ENCODE measurements around the gene NANOS1. TPM values are rescaled to one million over a fixed set of nuclear protein-coding genes. Genes with fewer than 3 reads are reported as not detected.

Gene NANOS1, protein sequence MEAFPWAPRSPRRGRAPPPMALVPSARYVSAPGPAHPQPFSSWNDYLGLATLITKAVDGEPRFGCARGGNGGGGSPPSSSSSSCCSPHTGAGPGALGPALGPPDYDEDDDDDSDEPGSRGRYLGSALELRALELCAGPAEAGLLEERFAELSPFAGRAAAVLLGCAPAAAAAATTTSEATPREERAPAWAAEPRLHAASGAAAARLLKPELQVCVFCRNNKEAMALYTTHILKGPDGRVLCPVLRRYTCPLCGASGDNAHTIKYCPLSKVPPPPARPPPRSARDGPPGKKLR
- 0.99 and 4.0 TPM in 2 replicates for total RNA-seq

DNA sequence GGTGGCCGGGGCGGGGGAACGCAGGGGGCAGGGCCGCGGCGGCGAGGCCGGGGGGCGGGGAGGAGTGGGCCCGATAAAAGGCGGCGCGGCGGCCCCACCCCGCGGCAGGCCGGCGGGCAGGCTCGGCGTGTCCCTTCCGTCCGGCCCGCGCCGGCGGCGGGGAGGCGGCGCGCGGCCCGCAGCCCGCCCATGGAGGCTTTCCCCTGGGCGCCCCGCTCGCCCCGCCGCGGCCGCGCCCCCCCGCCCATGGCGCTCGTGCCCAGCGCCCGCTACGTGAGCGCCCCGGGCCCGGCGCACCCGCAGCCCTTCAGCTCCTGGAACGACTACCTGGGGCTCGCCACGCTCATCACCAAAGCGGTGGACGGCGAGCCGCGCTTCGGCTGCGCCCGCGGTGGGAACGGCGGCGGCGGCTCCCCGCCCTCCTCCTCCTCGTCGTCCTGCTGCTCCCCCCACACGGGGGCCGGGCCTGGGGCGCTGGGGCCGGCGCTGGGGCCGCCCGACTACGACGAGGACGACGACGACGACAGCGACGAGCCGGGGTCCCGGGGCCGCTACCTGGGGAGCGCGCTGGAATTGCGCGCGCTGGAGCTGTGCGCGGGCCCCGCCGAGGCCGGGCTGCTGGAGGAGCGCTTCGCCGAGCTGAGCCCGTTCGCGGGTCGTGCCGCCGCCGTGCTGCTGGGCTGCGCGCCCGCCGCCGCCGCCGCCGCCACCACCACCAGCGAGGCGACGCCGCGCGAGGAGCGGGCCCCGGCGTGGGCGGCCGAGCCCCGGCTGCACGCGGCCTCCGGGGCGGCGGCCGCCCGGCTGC is at the start of gene NANOS1:
Gene NANOS1, plus strand, starts transcription at position 102 of the 808 bp plus-strand sequence. Its CDS starts 88 bp downstream, at position 190.

DNA sequence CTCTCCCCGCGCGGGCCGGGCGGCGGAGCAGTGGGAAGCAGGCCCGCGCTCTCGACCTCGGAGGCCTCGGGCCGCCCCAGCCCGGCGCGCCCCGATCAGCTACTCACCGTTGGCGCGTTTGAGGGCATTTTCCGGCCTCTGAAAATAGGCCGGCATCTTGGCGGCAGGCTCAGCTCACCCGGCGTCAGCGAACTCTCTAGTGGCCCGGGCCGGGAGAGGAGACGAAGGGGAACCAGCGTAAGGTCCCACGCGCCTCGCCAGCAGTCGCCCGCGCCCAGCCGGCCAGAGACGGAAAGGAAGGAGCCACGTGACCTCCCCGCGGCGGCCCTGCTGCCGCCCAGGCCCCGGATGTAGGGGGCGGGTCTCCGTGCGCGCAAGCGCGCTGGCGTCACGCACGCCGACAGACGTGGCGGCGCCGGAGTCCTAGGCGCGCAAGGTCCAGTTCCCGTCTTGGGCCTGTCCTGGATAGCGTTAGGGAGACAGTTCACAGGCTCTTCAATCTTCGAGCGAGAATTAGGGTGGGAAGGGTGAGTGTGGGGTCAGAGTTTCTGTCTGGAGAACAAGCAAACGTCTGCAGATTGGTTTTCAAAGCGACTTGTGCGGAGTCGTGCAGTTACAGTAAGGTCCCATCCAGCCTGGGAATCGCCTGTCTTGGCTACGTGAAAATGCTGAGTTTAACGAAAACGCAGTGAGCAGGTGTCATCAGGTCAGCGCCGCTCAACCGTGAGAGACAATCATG is 51.2 kb downstream of the NANOS1 start, which contains the start of gene EIF3A:
Gene EIF3A, minus strand, starts transcription at position 297 of the 739 bp plus-strand sequence. Its CDS starts 141 bp downstream, at position 156.

Other genes starting within 250 kb of the NANOS1 start
- 78.3 and 92.5 TPM in 2 replicates for gene EIF3A, start 51.1 kb downstream of the NANOS1 start, total RNA-seq
- gene DENND10, start 74.4 kb downstream of the NANOS1 start, total RNA-seq: 43.0 and 46.1 TPM in 2 replicates
- gene SFXN4, start 136.0 kb downstream of the NANOS1 start, total RNA-seq: 26.2 and 26.7 TPM in 2 replicates
- 157 and 169 TPM in 2 replicates for gene PRDX3, start 149.1 kb downstream of the NANOS1 start, total RNA-seq
- 6.2 and 6.4 TPM in 2 replicates for gene GRK5, start 177.9 kb downstream of the NANOS1 start, total RNA-seq

Data from airway epithelial cell (primary cell).